Measurements from ENCODE around the gene NR2F2. TPM values are rescaled to one million over a fixed set of nuclear protein-coding genes. Genes with fewer than 3 reads are reported as not detected.

Gene NR2F2
- total RNA-seq, 1 donor from 2014 or later = 1.9 TPM

- Mint-ChIP-seq H3K4me3 (ENCODE audit: unreplicated experiment) (no peak overlapping the region), H3K27ac (ENCODE audit: unreplicated experiment) (no peak overlapping the region), H3K9me3 (ENCODE audit: unreplicated experiment) (peaks cover 5% of the 10 kb centered on the region), H3K4me1 (ENCODE audit: low read depth, unreplicated experiment) (peaks cover 6% of the 10 kb centered on the region), H3K36me3 (ENCODE audit: unreplicated experiment) (no peaks in the 10 kb centered on the region), H3K27me3 (ENCODE audit: unreplicated experiment) (peaks cover 33% of the 10 kb centered on the region)
- DNase-seq = peak; percentile 57
- no peak for TF ChIP-seq CTCF (IDR thresholded peaks at IDR 0.05; ENCODE audit: partially characterized antibody, unreplicated experiment)
These were observed 29.4 kb downstream of the NR2F2 start for GRCh38 chr15:96359616-96360521.

- H3K27me3 Mint-ChIP-seq (ENCODE audit: unreplicated experiment) = peaks cover 31% of the 10 kb centered on the region
- H3K27ac Mint-ChIP-seq (ENCODE audit: unreplicated experiment) = no peak overlapping the region
- no peak for TF ChIP-seq CTCF (IDR thresholded peaks at IDR 0.05; ENCODE audit: partially characterized antibody, unreplicated experiment)
- H3K4me3 Mint-ChIP-seq (ENCODE audit: unreplicated experiment) = peak overlapping the region; percentile 70
- no peak for DNase-seq
- peaks cover 5% of the 10 kb centered on the region for H3K9me3 Mint-ChIP-seq (ENCODE audit: unreplicated experiment)
- H3K36me3 Mint-ChIP-seq (ENCODE audit: unreplicated experiment) = no peaks in the 10 kb centered on the region
- peaks cover 6% of the 10 kb centered on the region for H3K4me1 Mint-ChIP-seq (ENCODE audit: low read depth, unreplicated experiment)
These were observed 30.2 kb downstream of the NR2F2 start for GRCh38 chr15:96360581-96361308.

GRCh38 chr15:96361309-96362010 lies 31.0 kb downstream of the NR2F2 start:
- Mint-ChIP-seq H3K27me3 (ENCODE audit: unreplicated experiment) (peaks cover 35% of the 10 kb centered on the region), H3K27ac (ENCODE audit: unreplicated experiment) (no peak overlapping the region), H3K36me3 (ENCODE audit: unreplicated experiment) (no peaks in the 10 kb centered on the region), H3K4me1 (ENCODE audit: low read depth, unreplicated experiment) (peaks cover 6% of the 10 kb centered on the region), H3K9me3 (ENCODE audit: unreplicated experiment) (peaks cover 5% of the 10 kb centered on the region), H3K4me3 (ENCODE audit: unreplicated experiment) (no peak overlapping the region)
- TF ChIP-seq CTCF (IDR thresholded peaks at IDR 0.05; ENCODE audit: partially characterized antibody, unreplicated experiment) = no peak
- DNase-seq = no peak

GRCh38 chr15:96362011-96362754 lies 31.7 kb downstream of the NR2F2 start:
- peaks cover 6% of the 10 kb centered on the region for H3K4me1 Mint-ChIP-seq (ENCODE audit: low read depth, unreplicated experiment)
- peaks cover 5% of the 10 kb centered on the region for H3K9me3 Mint-ChIP-seq (ENCODE audit: unreplicated experiment)
- H3K4me3 Mint-ChIP-seq (ENCODE audit: unreplicated experiment) = peak overlapping the region; percentile 7
- H3K27ac Mint-ChIP-seq (ENCODE audit: unreplicated experiment) = no peak overlapping the region
- peaks cover 38% of the 10 kb centered on the region for H3K27me3 Mint-ChIP-seq (ENCODE audit: unreplicated experiment)
- TF ChIP-seq CTCF (IDR thresholded peaks at IDR 0.05; ENCODE audit: partially characterized antibody, unreplicated experiment) = no peak
- no peak for DNase-seq
- H3K36me3 Mint-ChIP-seq (ENCODE audit: unreplicated experiment) = no peaks in the 10 kb centered on the region

Measured in glutamatergic neuron (in vitro differentiated cells).